ENCODE data around the gene NAALADL2. TPM values are rescaled to one million over a fixed set of nuclear protein-coding genes. Genes with fewer than 3 reads are reported as not detected.

NAALADL2 gene
- total RNA-seq, 2 donors from 2014 or later, result 6.2 to 14.5 TPM

DNA sequence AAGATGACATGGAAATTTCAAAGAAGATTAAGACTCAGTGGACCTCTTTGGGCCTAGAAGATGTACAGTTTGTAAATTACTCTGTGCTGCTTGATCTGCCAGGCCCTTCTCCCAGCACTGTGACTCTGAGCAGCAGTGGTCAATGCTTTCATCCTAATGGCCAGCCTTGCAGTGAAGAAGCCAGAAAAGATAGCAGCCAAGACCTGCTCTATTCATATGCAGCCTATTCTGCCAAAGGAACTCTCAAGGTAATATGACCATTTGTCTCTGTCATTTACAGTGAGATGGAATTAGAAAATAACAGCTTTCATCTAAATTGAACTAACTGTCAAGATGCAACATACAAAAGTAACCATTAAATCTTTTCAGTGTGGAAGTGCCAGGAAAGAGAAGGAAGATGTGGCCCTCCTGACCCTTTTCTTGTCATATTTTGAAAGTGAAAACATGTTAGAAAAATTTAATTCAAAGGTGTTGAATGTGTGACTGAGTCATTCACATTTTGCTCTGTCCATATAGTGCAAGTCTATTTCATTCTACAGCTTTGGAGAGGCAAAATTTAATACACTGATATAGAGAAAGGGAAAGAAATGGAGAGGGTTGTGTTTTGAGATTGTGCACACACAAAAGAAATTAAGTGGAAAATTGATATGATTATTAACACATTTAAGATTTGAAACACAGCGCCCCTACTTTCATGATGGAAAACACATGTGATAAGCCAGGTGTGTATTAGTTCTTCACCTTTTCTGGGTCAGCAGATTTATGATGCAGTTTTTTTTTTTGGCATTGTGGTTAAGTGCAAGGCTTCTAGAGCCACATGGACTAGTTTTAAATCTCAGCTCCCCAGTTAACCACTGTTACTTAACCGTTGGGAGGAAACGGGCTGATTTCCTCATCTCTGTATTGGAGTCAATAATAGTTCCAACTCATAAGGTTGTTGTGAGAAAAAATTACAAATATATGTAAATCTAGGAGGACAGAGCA, 375.1 kb downstream of the NAALADL2 start:
- H3K4me1 ChIP-seq, result no peaks in the 10 kb centered on the region
- 90% methylated on average over 3 of the region's 3 CpGs for WGBS, 2 donors
- no peaks in the 10 kb centered on the region for H3K9me3 ChIP-seq
- no peak for TF ChIP-seq POLR2A (IDR thresholded peaks at IDR 0.05)
- TF ChIP-seq, protein P1, sequence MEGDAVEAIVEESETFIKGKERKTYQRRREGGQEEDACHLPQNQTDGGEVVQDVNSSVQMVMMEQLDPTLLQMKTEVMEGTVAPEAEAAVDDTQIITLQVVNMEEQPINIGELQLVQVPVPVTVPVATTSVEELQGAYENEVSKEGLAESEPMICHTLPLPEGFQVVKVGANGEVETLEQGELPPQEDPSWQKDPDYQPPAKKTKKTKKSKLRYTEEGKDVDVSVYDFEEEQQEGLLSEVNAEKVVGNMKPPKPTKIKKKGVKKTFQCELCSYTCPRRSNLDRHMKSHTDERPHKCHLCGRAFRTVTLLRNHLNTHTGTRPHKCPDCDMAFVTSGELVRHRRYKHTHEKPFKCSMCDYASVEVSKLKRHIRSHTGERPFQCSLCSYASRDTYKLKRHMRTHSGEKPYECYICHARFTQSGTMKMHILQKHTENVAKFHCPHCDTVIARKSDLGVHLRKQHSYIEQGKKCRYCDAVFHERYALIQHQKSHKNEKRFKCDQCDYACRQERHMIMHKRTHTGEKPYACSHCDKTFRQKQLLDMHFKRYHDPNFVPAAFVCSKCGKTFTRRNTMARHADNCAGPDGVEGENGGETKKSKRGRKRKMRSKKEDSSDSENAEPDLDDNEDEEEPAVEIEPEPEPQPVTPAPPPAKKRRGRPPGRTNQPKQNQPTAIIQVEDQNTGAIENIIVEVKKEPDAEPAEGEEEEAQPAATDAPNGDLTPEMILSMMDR (IDR thresholded peaks at IDR 0.05), result no peak
- ATAC-seq, result no peak
- DNase-seq, result no peak
- no peaks in the 10 kb centered on the region for H3K36me3 ChIP-seq (replicated peaks in 1 of 2; ENCODE audit: insufficient read depth in 1 of 2, low read depth in 2 of 2)
- no peaks in the 10 kb centered on the region for H3K27me3 ChIP-seq
- no peak overlapping the region for H3K4me3 ChIP-seq
- intact Hi-C loops (cut with DNase I), result no loop called here
- H3K27ac ChIP-seq, result no peak overlapping the region

- no peak for TF ChIP-seq POLR2A (IDR thresholded peaks at IDR 0.05)
- 22 to 29% methylated on average over 3 of the region's 3 CpGs for WGBS, 2 donors
- H3K9me3 ChIP-seq, result no peaks in the 10 kb centered on the region
- no peaks in the 10 kb centered on the region for H3K4me1 ChIP-seq
- no peaks in the 10 kb centered on the region for H3K36me3 ChIP-seq (replicated peaks in 1 of 2; ENCODE audit: insufficient read depth in 1 of 2, low read depth in 2 of 2)
- ATAC-seq (no peak), DNase-seq (no peak)
- no peak overlapping the region for H3K27ac ChIP-seq
- H3K4me3 ChIP-seq, result no peak overlapping the region
- no peaks in the 10 kb centered on the region for H3K27me3 ChIP-seq
- intact Hi-C loops (cut with DNase I), result no loop called here
Observed at GRCh38 chr3:175238801-175239200, 379.7 kb downstream of the NAALADL2 start.

DNA sequence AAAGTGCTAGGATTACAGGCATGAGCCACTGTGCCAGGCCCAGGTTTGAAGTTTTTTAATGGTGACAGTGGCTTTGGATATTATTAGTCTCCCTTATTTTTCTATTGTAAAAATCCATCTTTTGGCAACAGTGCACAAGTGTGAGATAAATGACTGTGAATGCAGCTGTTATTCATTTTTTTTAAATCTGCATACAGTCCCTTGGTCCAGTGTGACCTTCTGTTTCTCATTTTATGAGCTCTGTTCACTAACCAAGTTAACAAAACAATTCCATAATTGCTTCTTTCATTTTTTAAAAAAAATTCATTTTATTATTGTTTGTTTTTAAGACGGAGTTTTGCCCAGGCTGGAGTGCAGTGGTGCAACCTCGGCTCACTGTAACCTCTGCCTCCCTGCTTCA, 381.8 kb downstream of the NAALADL2 start:
- ATAC-seq (no peak), DNase-seq (no peak)
- TF ChIP-seq, protein P1 (IDR thresholded peaks at IDR 0.05), result no peak
- TF ChIP-seq POLR2A (IDR thresholded peaks at IDR 0.05), result no peak
- Histone ChIP-seq H3K9me3 (no peaks in the 10 kb centered on the region), H3K27ac (no peak overlapping the region), H3K36me3 (replicated peaks in 1 of 2; ENCODE audit: insufficient read depth in 1 of 2, low read depth in 2 of 2) (no peaks in the 10 kb centered on the region), H3K4me1 (no peaks in the 10 kb centered on the region), H3K27me3 (no peaks in the 10 kb centered on the region), H3K4me3 (no peak overlapping the region)
- intact Hi-C loops (cut with DNase I), result no loop called here
- WGBS, 2 donors, result 77 to 78% methylated on average over 2 of the region's 2 CpGs

- DNase-seq, result no peak
Observed at GRCh38 chr3:175242243-175242642, 383.1 kb downstream of the NAALADL2 start.

GRCh38 chr3:175246234-175246633, 387.1 kb downstream of the NAALADL2 start:
- Histone ChIP-seq H3K27me3 (no peaks in the 10 kb centered on the region), H3K27ac (no peak overlapping the region), H3K9me3 (no peaks in the 10 kb centered on the region), H3K4me1 (no peaks in the 10 kb centered on the region), H3K36me3 (replicated peaks in 1 of 2; ENCODE audit: insufficient read depth in 1 of 2, low read depth in 2 of 2) (no peaks in the 10 kb centered on the region), H3K4me3 (no peak overlapping the region)
- 40 to 47% methylated on average over 3 of the region's 3 CpGs for WGBS, 2 donors
- ATAC-seq (no peak), DNase-seq (no peak)
- TF ChIP-seq, protein P1 (IDR thresholded peaks at IDR 0.05), result no peak
- no peak for TF ChIP-seq POLR2A (IDR thresholded peaks at IDR 0.05)
- intact Hi-C loops (cut with DNase I), result no loop called here

More at GRCh38 chr3:175242243-175242642, 383.1 kb downstream of the NAALADL2 start:
- H3K27me3 ChIP-seq, result no peaks in the 10 kb centered on the region
- intact Hi-C loops (cut with DNase I), result no loop called here
- no peaks in the 10 kb centered on the region for H3K36me3 ChIP-seq (replicated peaks in 1 of 2; ENCODE audit: insufficient read depth in 1 of 2, low read depth in 2 of 2)
- no peak overlapping the region for H3K4me3 ChIP-seq
- no peaks in the 10 kb centered on the region for H3K9me3 ChIP-seq
- no peak overlapping the region for H3K27ac ChIP-seq
- ATAC-seq, result no peak
- no peaks in the 10 kb centered on the region for H3K4me1 ChIP-seq
- TF ChIP-seq, protein P1 (IDR thresholded peaks at IDR 0.05), result no peak
- TF ChIP-seq POLR2A (IDR thresholded peaks at IDR 0.05), result no peak
- WGBS, 2 donors, result 76 to 84% methylated on average over 2 of the region's 2 CpGs

Measured in body of pancreas (tissue), 4 donors.